ENCODE data around the gene NOTCH4.

DNA sequence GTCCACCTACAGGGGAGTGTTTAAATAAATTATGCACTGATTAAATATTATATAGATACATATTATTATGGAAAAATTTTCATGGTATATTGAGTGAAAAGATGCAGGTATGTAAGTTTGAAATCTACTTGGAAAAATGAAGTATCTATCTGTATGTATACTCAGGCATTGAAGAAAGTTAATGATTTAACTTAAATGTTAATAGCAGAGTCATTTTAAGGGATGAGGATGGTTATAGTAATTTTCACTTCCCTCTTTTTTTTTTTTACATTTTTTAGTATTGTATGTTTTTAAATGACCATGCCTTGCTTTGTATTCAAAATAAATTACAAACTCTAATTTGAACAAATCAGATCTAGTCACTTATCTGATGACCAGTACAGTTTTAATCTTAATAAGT is 43.2 kb upstream of the NOTCH4 start:
- TF ChIP-seq, protein P1, sequence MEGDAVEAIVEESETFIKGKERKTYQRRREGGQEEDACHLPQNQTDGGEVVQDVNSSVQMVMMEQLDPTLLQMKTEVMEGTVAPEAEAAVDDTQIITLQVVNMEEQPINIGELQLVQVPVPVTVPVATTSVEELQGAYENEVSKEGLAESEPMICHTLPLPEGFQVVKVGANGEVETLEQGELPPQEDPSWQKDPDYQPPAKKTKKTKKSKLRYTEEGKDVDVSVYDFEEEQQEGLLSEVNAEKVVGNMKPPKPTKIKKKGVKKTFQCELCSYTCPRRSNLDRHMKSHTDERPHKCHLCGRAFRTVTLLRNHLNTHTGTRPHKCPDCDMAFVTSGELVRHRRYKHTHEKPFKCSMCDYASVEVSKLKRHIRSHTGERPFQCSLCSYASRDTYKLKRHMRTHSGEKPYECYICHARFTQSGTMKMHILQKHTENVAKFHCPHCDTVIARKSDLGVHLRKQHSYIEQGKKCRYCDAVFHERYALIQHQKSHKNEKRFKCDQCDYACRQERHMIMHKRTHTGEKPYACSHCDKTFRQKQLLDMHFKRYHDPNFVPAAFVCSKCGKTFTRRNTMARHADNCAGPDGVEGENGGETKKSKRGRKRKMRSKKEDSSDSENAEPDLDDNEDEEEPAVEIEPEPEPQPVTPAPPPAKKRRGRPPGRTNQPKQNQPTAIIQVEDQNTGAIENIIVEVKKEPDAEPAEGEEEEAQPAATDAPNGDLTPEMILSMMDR (IDR thresholded peaks at IDR 0.05), result no peak
- no peak for TF ChIP-seq ZFX (IDR thresholded peaks at IDR 0.05; ENCODE audit: borderline replicate concordance)

Measured in 22Rv1 (cell line).